Endodermal cell (in vitro differentiated cells): ENCODE results near the gene TRNAU1AP. TPM values are rescaled to one million over a fixed set of nuclear protein-coding genes. Genes with fewer than 3 reads are reported as not detected.
"Not testable (repeated sequence)": the region's sequence is repeated elsewhere in the genome, so short reads cannot be mapped to it uniquely, and the experiment has no call there.

Source experiments
- DNase-seq: peaks from one replicate; pipeline ENCODE4 v3.0.0-alpha.2; 2017
- H3K27ac ChIP-seq: 2 replicates; pipeline ENCODE4 v1.5.1; 2013; ENCODE audit warnings: mild to moderate bottlenecking, low read depth, low read length, moderate library complexity
- H3K27me3 ChIP-seq: 2 replicates; pipeline ENCODE4 v1.6.1; 2013; ENCODE audit warnings: mild to moderate bottlenecking, low read length, moderate library complexity; ENCODE audit not compliant: insufficient read depth, control insufficient read depth, poor library complexity, severe bottlenecking
- H3K36me3 ChIP-seq: 2 replicates; pipeline ENCODE4 v1.7.0; 2013; ENCODE audit warnings: mild to moderate bottlenecking, low read length, moderate library complexity; ENCODE audit not compliant: control insufficient read depth, insufficient read depth
- H3K4me1 ChIP-seq: one replicate; pipeline ENCODE4 v1.7.0; 2013; ENCODE audit warnings: low read length; ENCODE audit not compliant: control insufficient read depth, insufficient read depth
- H3K4me3 ChIP-seq: 2 replicates; pipeline ENCODE4 v1.5.1; 2013; ENCODE audit warnings: mild to moderate bottlenecking, low read length, moderate library complexity
- H3K9ac ChIP-seq: 2 replicates; pipeline ENCODE4 v1.6.1; 2013; ENCODE audit warnings: mild to moderate bottlenecking, low read length, moderate library complexity; ENCODE audit not compliant: poor library complexity, severe bottlenecking; ENCODE audit errors: extremely low read depth
- H3K9me3 ChIP-seq: 2 replicates; pipeline ENCODE4 v1.6.1; 2013; ENCODE audit warnings: mild to moderate bottlenecking, low read length, moderate library complexity; ENCODE audit not compliant: control insufficient read depth
- H3K27ac Mint-ChIP-seq: 2 replicates; pipeline ENCODE4 v1.8.0; 2020; ENCODE audit warnings: mixed read lengths
- H3K27me3 Mint-ChIP-seq: 2 replicates; pipeline ENCODE4 v1.8.0; 2021; ENCODE audit warnings: mild to moderate bottlenecking, mixed read lengths; ENCODE audit not compliant: insufficient read depth
- H3K36me3 Mint-ChIP-seq: 2 replicates; pipeline ENCODE4 v1.8.0; 2020; ENCODE audit warnings: low read depth, mixed read lengths
- H3K4me1 Mint-ChIP-seq: 2 replicates; pipeline ENCODE4 v1.8.0; 2020; ENCODE audit warnings: mixed read lengths
- H3K4me3 Mint-ChIP-seq: 2 replicates; pipeline ENCODE4 v1.8.0; 2020; ENCODE audit warnings: mild to moderate bottlenecking, moderate library complexity, mixed read lengths
- H3K9me3 Mint-ChIP-seq: 2 replicates; pipeline ENCODE4 v1.8.0; 2020; ENCODE audit warnings: mild to moderate bottlenecking, mixed read lengths
- CTCF ChIP-seq: fragments of 200-600 bp; sonication (generic); conservative IDR thresholded peaks from 2 replicates; pipeline ENCODE4 v1.5.0; 2021; ENCODE audit warnings: antibody characterized with exemption, mild to moderate bottlenecking
- WGBS, 2 experiments: methylation state at CpG; one replicate each; pipeline versions ENCODE4 v1.1.5 to v1.1.7; 2013; ENCODE audit warnings: missing lambda C conversion rate in 2 of 2, mixed read lengths in 1 of 2; ENCODE audit not compliant: insufficient coverage in 1 of 2, insufficient read length in 1 of 2; 5-methylcytosine and 5-hydroxymethylcytosine counted together
- total RNA-seq, 2 donors: library from RNA; stranded (reverse); fragmentation: NEBNext Ultra II Directional in 1 of 2; extraction: Animal tissue kit (Norgen Biotek cat#: 25700) in 1 of 2; gene quantifications; 2 replicates in 1 of 2; 3 replicates in 1 of 2; pipeline ENCODE4 v1.2.1, GENCODE V29; 2021

TRNAU1AP gene
- total RNA-seq, 2 donors from 2014 or later, result 49.6 to 53.7 TPM

GRCh38 chr1:28581531-28582247, 28.8 kb downstream of the TRNAU1AP start:
- WGBS, 2 experiments, result 1 to 4% methylated on average over 26 to 75 of the region's 75 CpGs
- H3K4me1 Mint-ChIP-seq, result peaks cover 23% of the 10 kb centered on the region
- DNase-seq, result peak; percentile 98
- no peaks in the 10 kb centered on the region for H3K4me1 ChIP-seq
- peaks cover 34% of the 10 kb centered on the region for H3K36me3 Mint-ChIP-seq
- peaks cover 7% of the 10 kb centered on the region for H3K27me3 Mint-ChIP-seq
- H3K9me3 ChIP-seq, result no peaks in the 10 kb centered on the region
- peak overlapping the region; percentile 94 for H3K4me3 Mint-ChIP-seq
- H3K27ac ChIP-seq, result no peak overlapping the region
- peak overlapping the region; percentile 93 for H3K4me3 ChIP-seq
- peaks cover 37% of the 10 kb centered on the region for H3K36me3 ChIP-seq
- H3K9ac ChIP-seq, result peak overlapping the region; percentile 73
- no peak for TF ChIP-seq CTCF
- no peaks in the 10 kb centered on the region for H3K9me3 Mint-ChIP-seq
- peak overlapping the region; percentile 93 for H3K27ac Mint-ChIP-seq
- H3K27me3 ChIP-seq, result peaks cover 6% of the 10 kb centered on the region

GRCh38 chr1:28582248-28582615, 29.3 kb downstream of the TRNAU1AP start:
- Histone ChIP-seq H3K9ac (peak overlapping the region; percentile 28), H3K4me3 (peak overlapping the region; percentile 93), H3K36me3 (peaks cover 37% of the 10 kb centered on the region), H3K27me3 (peaks cover 6% of the 10 kb centered on the region), H3K4me1 (no peaks in the 10 kb centered on the region), H3K9me3 (no peaks in the 10 kb centered on the region), H3K27ac (no peak overlapping the region)
- Mint-ChIP-seq H3K36me3 (peaks cover 30% of the 10 kb centered on the region), H3K27me3 (peaks cover 7% of the 10 kb centered on the region), H3K4me1 (peaks cover 23% of the 10 kb centered on the region), H3K9me3 (no peaks in the 10 kb centered on the region), H3K4me3 (peak overlapping the region; percentile 94), H3K27ac (peak overlapping the region; percentile 86)
- TF ChIP-seq CTCF, result no peak
- WGBS, 2 experiments, result 28 to 47% methylated on average over 6 to 10 of the region's 10 CpGs
- no peak for DNase-seq

- not testable (repeated sequence) for H3K27ac Mint-ChIP-seq, H3K9me3 ChIP-seq, H3K27ac ChIP-seq, H3K36me3 Mint-ChIP-seq, H3K9ac ChIP-seq, H3K4me3 Mint-ChIP-seq, H3K36me3 ChIP-seq, H3K27me3 ChIP-seq, H3K27me3 Mint-ChIP-seq, H3K4me3 ChIP-seq, H3K4me1 ChIP-seq, DNase-seq, H3K9me3 Mint-ChIP-seq
- H3K4me1 Mint-ChIP-seq, result peaks cover 12% of the 10 kb centered on the region
- WGBS, 2 experiments, result 87 to 95% methylated on average over 3 to 18 of the region's 19 CpGs
Measured at GRCh38 chr1:28586585-28587391, 33.9 kb downstream of the TRNAU1AP start.
